Natural killer cell (primary cell): ENCODE measurements around the gene PON3. TPM values are rescaled to one million over a fixed set of nuclear protein-coding genes. Genes with fewer than 3 reads are reported as not detected.
A peak's percentile ranks its signal among the peaks of the same experiment; 100 is the strongest.

ENCODE experiments used
- ATAC-seq, 3 donors: fragments of 150-1000 bp in 2 of 3; fragments of 200-7000 bp in 1 of 3; cut with Tn5 transposase; 1 replicate in 1 of 3; 2 replicates in 2 of 3; pipeline ENCODE4 v1.10.0; 2021; ENCODE audit warnings: mild to moderate bottlenecking in 2 of 3, moderate library complexity in 2 of 3
- DNase-seq, 2 donors: peaks; one replicate each; pipeline versions ENCODE4 v3.0.0 to v3.0.0-alpha.2; 2013 to 2021; ENCODE audit warnings: mixed read lengths in 1 of 2
- H3K27ac ChIP-seq: one replicate; pipeline ENCODE4 v1.5.1; 2013; ENCODE audit warnings: mild to moderate bottlenecking, low read length
- H3K27me3 ChIP-seq: one replicate; pipeline ENCODE4 v1.6.1; 2013; ENCODE audit warnings: low read length; ENCODE audit not compliant: control insufficient read depth, insufficient read depth
- H3K36me3 ChIP-seq: one replicate; pipeline ENCODE4 v1.6.1; 2013; ENCODE audit warnings: low read length; ENCODE audit not compliant: control insufficient read depth, insufficient read depth
- H3K4me1 ChIP-seq: one replicate; pipeline ENCODE4 v1.6.1; 2013; ENCODE audit warnings: low read length; ENCODE audit not compliant: control insufficient read depth, insufficient read depth
- H3K4me3 ChIP-seq: one replicate; pipeline ENCODE4 v1.5.1; 2013; ENCODE audit warnings: low read length
- H3K9me3 ChIP-seq: one replicate; pipeline ENCODE4 v1.6.1; 2013; ENCODE audit warnings: low read length; ENCODE audit not compliant: control insufficient read depth, insufficient read depth
- H3K27ac Mint-ChIP-seq, 2 donors: one replicate each; pipeline ENCODE4 v1.8.0; 2022; ENCODE audit warnings: mild to moderate bottlenecking in 2 of 2, mixed read lengths in 2 of 2, moderate library complexity in 1 of 2
- H3K27me3 Mint-ChIP-seq, 2 donors: one replicate each; pipeline ENCODE4 v1.8.0; 2022; ENCODE audit warnings: low read depth in 2 of 2, mixed read lengths in 2 of 2
- H3K36me3 Mint-ChIP-seq: one replicate; pipeline ENCODE4 v1.8.0; 2022; ENCODE audit warnings: mixed read lengths
- H3K4me1 Mint-ChIP-seq, 2 donors: one replicate each; pipeline ENCODE4 v1.8.0; 2022; ENCODE audit warnings: mixed read lengths in 2 of 2
- H3K4me3 Mint-ChIP-seq: one replicate; pipeline ENCODE4 v1.8.0; 2022; ENCODE audit warnings: mild to moderate bottlenecking, moderate library complexity, mixed read lengths
- H3K9me3 Mint-ChIP-seq, 2 donors: one replicate each; pipeline ENCODE4 v1.8.0; 2022; ENCODE audit warnings: mixed read lengths in 2 of 2
- WGBS: methylation state at CpG from one replicate; pipeline ENCODE4 v1.1.7; 2013; ENCODE audit warnings: missing lambda C conversion rate; ENCODE audit not compliant: insufficient coverage; 5-methylcytosine and 5-hydroxymethylcytosine counted together
- intact Hi-C: fragments of 100-400 bp; cut with micrococcal nuclease; formaldehyde crosslinking; loops from one replicate; pipeline ENCODE4 v1.14.2; 2022
- total RNA-seq, 4 donors: library from RNA; stranded (reverse); fragments of 120-200 nt in 1 of 4; gene quantifications; one replicate each; pipeline versions ENCODE4 v1.2.3 to v1.2.4, GENCODE V29; 2013 to 2022
- TF ChIP-seq, protein P1 (sequence below): fragments of 200-600 bp; IDR thresholded peaks from one replicate; pipeline ENCODE4 v1.8.0; 2022; ENCODE audit warnings: antibody characterized with exemption

The PON3 gene
- total RNA-seq, 3 donors from 2014 or later (not counting 1 experiment from before 2014, with no cell fraction given), result not detected

DNA sequence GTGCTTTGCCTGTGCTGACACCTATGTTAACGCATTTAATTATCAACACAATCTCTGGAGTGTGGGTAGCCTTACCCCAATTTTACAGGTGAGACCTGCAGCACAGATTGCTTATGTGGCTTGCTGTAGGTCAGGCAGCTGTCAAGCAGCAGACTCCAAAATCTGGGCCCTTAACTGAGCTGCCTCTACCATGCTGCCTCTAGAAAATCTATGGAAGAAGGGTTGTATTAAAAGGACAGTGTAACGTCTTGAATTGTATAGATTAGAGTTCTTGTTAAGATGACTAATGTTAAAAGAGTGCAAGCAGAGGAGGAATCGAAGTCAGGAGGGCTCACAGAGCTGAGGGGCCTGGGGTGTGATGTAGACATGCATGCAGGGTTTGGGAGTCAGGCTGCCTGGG, 1.2 kb upstream of the PON3 start:
- H3K27me3 ChIP-seq, result peaks cover 12% of the 10 kb centered on the region
- no peak overlapping the region for H3K27ac ChIP-seq
- Mint-ChIP-seq H3K9me3 (no peaks in the 10 kb centered on the region), H3K4me1 (peaks cover 0 to 5% of the 10 kb centered on the region in 2 donors), H3K27me3 (peaks cover 31 to 39% of the 10 kb centered on the region in 2 donors), H3K4me3 (no peak overlapping the region), H3K27ac (no peak overlapping the region), H3K36me3 (no peaks in the 10 kb centered on the region)
- no peaks in the 10 kb centered on the region for H3K9me3 ChIP-seq
- WGBS, result 90% methylated on average over 3 of the region's 3 CpGs
- H3K36me3 ChIP-seq, result no peaks in the 10 kb centered on the region
- H3K4me3 ChIP-seq, result no peak overlapping the region
- intact Hi-C loops, result no loop called here
- DNase-seq (no peak), ATAC-seq (no peak)
- TF ChIP-seq, protein P1, sequence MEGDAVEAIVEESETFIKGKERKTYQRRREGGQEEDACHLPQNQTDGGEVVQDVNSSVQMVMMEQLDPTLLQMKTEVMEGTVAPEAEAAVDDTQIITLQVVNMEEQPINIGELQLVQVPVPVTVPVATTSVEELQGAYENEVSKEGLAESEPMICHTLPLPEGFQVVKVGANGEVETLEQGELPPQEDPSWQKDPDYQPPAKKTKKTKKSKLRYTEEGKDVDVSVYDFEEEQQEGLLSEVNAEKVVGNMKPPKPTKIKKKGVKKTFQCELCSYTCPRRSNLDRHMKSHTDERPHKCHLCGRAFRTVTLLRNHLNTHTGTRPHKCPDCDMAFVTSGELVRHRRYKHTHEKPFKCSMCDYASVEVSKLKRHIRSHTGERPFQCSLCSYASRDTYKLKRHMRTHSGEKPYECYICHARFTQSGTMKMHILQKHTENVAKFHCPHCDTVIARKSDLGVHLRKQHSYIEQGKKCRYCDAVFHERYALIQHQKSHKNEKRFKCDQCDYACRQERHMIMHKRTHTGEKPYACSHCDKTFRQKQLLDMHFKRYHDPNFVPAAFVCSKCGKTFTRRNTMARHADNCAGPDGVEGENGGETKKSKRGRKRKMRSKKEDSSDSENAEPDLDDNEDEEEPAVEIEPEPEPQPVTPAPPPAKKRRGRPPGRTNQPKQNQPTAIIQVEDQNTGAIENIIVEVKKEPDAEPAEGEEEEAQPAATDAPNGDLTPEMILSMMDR, result no peak
- peaks cover 10% of the 10 kb centered on the region for H3K4me1 ChIP-seq

DNA sequence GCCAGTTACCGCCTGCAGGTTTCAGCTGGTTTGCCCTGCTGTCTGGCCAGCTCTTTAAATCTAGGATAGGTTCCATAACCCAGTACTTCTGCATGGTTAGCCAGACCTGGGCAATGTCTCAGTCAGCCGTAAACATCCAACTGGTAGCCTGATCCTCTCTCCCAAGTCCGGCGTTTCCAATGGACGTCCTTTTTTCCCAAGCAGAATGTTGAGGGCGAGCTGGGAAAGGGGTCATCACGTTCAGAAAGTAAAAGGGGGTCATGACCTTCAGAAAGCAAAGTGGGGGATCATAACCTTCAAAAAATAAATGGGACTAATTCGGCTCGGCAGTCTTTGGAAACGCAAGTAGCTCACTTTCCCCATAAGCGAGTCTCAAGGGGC, 430 bp downstream of the PON3 start:
- TF ChIP-seq, protein P1, result no peak
- H3K9me3 ChIP-seq, result no peaks in the 10 kb centered on the region
- no peaks in the 10 kb centered on the region for H3K9me3 Mint-ChIP-seq
- ATAC-seq, result no peak
- H3K4me3 Mint-ChIP-seq, result peak overlapping the region; percentile 43
- no peaks in the 10 kb centered on the region for H3K36me3 ChIP-seq
- WGBS, result 70% methylated on average over 11 of the region's 11 CpGs
- peaks cover 0 to 5% of the 10 kb centered on the region in 2 donors for H3K4me1 Mint-ChIP-seq
- peaks cover 10% of the 10 kb centered on the region for H3K4me1 ChIP-seq
- intact Hi-C loops, result no loop called here
- peaks cover 39 to 48% of the 10 kb centered on the region in 2 donors for H3K27me3 Mint-ChIP-seq
- H3K27me3 ChIP-seq, result peaks cover 12% of the 10 kb centered on the region
- no peak overlapping the region for H3K27ac ChIP-seq
- DNase-seq, result no peak
- H3K27ac Mint-ChIP-seq, result no peak overlapping the region
- H3K36me3 Mint-ChIP-seq, result no peaks in the 10 kb centered on the region
- H3K4me3 ChIP-seq, result peak overlapping the region; percentile 28

- Histone ChIP-seq H3K36me3 (no peaks in the 10 kb centered on the region), H3K9me3 (no peaks in the 10 kb centered on the region), H3K27ac (no peak overlapping the region), H3K4me3 (no peak overlapping the region), H3K4me1 (peaks cover 10% of the 10 kb centered on the region), H3K27me3 (peaks cover 12% of the 10 kb centered on the region)
- TF ChIP-seq, protein P1, result no peak
- DNase-seq, result no peak
- Mint-ChIP-seq H3K9me3 (no peaks in the 10 kb centered on the region), H3K4me1 (peaks cover 0 to 5% of the 10 kb centered on the region in 2 donors), H3K27ac (no peak overlapping the region), H3K36me3 (no peaks in the 10 kb centered on the region), H3K27me3 (peaks cover 39 to 48% of the 10 kb centered on the region in 2 donors), H3K4me3 (no peak overlapping the region)
- intact Hi-C loops, result no loop called here
- 90% methylated on average over 3 of the region's 3 CpGs for WGBS
- no peak for ATAC-seq
Observed at GRCh38 chr7:95394370-95394769, 1.8 kb downstream of the PON3 start.

DNA sequence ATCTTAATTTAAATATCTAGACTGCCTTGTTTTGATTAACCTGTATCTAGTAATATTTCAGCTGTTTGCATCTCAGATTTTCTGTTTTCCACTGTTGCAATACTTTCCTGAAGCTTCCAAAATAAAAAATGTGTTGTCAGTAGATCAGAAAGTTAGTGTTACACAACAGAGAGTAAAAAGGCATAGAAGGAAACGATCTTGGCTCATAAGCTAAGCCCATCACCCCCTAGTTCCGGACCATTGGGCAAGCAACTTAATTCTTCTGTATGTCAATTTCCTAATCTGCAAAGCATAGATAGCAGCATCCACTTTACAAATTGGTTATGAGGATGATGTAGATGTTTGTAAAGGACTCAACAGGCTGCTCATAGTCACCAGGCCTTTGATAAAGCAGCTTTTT, 4.4 kb downstream of the PON3 start:
- Mint-ChIP-seq H3K36me3 (no peaks in the 10 kb centered on the region), H3K4me1 (peaks cover 0 to 5% of the 10 kb centered on the region in 2 donors), H3K4me3 (no peak overlapping the region), H3K27me3 (peaks cover 31 to 45% of the 10 kb centered on the region in 2 donors), H3K27ac (no peak overlapping the region), H3K9me3 (peaks cover 0 to 3% of the 10 kb centered on the region in 2 donors)
- TF ChIP-seq, protein P1, result no peak
- Histone ChIP-seq H3K36me3 (no peaks in the 10 kb centered on the region), H3K4me3 (no peak overlapping the region), H3K27me3 (peaks cover 9% of the 10 kb centered on the region), H3K27ac (no peak overlapping the region), H3K4me1 (peaks cover 8% of the 10 kb centered on the region), H3K9me3 (no peaks in the 10 kb centered on the region)
- DNase-seq (no peak), ATAC-seq (no peak)
- intact Hi-C loops, result no loop called here
- 96% methylated on average over 2 of the region's 2 CpGs for WGBS
